ENCODE measurements around the gene RABGAP1. TPM values are rescaled to one million over a fixed set of nuclear protein-coding genes. Genes with fewer than 3 reads are reported as not detected.

The RABGAP1 gene
- total and polyA plus RNA-seq, 10 of the 15 experiments (the other 5 are each of a cell fraction or from before 2014, with no cell fraction given) = 2.6 to 31.6 (median 12.5) TPM

DNA sequence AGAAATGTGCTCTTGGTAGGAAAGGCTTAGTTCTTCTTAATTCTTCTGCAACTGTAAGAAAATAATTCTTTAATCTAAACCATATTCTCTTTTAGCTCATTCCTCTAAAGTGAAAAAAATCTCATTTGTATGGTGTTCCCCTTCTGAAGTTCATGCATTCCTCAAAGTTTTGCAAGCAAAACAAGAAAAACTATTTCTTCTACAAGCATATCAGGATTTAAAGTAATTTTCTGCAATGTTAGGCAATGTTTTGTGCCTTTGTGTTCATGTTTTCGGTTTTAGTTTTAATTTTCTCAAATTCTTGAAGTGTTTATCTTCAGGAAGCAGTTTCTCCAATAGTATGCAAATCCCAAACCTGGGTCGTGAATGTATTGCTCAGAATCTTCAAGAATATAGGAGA, 80.0 kb downstream of the RABGAP1 start (continued):
- TF ChIP-seq, protein P1, sequence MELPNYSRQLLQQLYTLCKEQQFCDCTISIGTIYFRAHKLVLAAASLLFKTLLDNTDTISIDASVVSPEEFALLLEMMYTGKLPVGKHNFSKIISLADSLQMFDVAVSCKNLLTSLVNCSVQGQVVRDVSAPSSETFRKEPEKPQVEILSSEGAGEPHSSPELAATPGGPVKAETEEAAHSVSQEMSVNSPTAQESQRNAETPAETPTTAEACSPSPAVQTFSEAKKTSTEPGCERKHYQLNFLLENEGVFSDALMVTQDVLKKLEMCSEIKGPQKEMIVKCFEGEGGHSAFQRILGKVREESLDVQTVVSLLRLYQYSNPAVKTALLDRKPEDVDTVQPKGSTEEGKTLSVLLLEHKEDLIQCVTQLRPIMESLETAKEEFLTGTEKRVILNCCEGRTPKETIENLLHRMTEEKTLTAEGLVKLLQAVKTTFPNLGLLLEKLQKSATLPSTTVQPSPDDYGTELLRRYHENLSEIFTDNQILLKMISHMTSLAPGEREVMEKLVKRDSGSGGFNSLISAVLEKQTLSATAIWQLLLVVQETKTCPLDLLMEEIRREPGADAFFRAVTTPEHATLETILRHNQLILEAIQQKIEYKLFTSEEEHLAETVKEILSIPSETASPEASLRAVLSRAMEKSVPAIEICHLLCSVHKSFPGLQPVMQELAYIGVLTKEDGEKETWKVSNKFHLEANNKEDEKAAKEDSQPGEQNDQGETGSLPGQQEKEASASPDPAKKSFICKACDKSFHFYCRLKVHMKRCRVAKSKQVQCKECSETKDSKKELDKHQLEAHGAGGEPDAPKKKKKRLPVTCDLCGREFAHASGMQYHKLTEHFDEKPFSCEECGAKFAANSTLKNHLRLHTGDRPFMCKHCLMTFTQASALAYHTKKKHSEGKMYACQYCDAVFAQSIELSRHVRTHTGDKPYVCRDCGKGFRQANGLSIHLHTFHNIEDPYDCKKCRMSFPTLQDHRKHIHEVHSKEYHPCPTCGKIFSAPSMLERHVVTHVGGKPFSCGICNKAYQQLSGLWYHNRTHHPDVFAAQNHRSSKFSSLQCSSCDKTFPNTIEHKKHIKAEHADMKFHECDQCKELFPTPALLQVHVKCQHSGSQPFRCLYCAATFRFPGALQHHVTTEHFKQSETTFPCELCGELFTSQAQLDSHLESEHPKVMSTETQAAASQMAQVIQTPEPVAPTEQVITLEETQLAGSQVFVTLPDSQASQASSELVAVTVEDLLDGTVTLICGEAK (IDR thresholded peaks at IDR 0.05; ENCODE audit: borderline replicate concordance) = no peak
- TF ChIP-seq NR2C2 (IDR thresholded peaks at IDR 0.05; ENCODE audit: borderline replicate concordance, control insufficient read depth, insufficient read length, low read depth) (no peak), WRNIP1 (IDR thresholded peaks at IDR 0.05; ENCODE audit: borderline replicate concordance, low read depth, low read length) (no peak), NFXL1 (IDR thresholded peaks at IDR 0.05; ENCODE audit: borderline replicate concordance) (no peak)
- TF ChIP-seq, protein P2, sequence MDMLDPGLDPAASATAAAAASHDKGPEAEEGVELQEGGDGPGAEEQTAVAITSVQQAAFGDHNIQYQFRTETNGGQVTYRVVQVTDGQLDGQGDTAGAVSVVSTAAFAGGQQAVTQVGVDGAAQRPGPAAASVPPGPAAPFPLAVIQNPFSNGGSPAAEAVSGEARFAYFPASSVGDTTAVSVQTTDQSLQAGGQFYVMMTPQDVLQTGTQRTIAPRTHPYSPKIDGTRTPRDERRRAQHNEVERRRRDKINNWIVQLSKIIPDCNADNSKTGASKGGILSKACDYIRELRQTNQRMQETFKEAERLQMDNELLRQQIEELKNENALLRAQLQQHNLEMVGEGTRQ (IDR thresholded peaks at IDR 0.05; ENCODE audit: borderline replicate concordance, low read depth, low read length) = no peak
- TF ChIP-seq, protein P3, sequence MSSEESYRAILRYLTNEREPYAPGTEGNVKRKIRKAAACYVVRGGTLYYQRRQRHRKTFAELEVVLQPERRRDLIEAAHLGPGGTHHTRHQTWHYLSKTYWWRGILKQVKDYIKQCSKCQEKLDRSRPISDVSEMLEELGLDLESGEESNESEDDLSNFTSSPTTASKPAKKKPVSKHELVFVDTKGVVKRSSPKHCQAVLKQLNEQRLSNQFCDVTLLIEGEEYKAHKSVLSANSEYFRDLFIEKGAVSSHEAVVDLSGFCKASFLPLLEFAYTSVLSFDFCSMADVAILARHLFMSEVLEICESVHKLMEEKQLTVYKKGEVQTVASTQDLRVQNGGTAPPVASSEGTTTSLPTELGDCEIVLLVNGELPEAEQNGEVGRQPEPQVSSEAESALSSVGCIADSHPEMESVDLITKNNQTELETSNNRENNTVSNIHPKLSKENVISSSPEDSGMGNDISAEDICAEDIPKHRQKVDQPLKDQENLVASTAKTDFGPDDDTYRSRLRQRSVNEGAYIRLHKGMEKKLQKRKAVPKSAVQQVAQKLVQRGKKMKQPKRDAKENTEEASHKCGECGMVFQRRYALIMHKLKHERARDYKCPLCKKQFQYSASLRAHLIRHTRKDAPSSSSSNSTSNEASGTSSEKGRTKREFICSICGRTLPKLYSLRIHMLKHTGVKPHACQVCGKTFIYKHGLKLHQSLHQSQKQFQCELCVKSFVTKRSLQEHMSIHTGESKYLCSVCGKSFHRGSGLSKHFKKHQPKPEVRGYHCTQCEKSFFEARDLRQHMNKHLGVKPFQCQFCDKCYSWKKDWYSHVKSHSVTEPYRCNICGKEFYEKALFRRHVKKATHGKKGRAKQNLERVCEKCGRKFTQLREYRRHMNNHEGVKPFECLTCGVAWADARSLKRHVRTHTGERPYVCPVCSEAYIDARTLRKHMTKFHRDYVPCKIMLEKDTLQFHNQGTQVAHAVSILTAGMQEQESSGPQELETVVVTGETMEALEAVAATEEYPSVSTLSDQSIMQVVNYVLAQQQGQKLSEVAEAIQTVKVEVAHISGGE (CRISPR knock-in tag; IDR thresholded peaks at IDR 0.05) = no peak
